Epithelial cell of prostate (primary cell): ENCODE results near the gene HTR1D.
"Not testable (repeated sequence)": the region's sequence is repeated elsewhere in the genome, so short reads cannot be mapped to it uniquely, and the experiment has no call there.

Source experiments
- DNase-seq: peaks from one replicate; pipeline ENCODE4 v3.0.0-alpha.2; 2011; ENCODE audit warnings: low read depth, low spot score
- H3K27ac ChIP-seq: fragments of 450-650 bp; 2 replicates; pipeline ENCODE4 v1.5.1; 2017; ENCODE audit warnings: mild to moderate bottlenecking

Gene HTR1D

DNA sequence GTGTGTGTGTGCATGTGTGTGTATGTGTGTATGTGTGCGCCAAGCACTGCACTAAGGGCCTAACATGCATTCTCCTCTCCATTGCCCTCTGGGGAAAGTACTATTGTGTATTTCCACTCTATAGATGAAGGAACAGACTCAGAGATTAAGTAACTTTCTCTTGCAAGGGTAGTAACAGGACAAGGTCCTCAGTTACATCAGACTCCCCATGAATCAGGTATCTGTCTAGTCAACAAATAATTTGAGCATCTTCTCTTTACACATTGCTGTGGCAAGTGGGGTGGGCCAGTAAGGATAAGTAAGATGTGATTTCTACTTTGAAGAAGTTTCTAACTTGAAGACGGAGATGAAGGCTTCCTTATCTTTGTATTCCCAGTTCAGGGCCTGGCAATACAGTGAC, 5.0 kb upstream of the HTR1D start:
- no peak overlapping the region for H3K27ac ChIP-seq
- no peak for DNase-seq

DNA sequence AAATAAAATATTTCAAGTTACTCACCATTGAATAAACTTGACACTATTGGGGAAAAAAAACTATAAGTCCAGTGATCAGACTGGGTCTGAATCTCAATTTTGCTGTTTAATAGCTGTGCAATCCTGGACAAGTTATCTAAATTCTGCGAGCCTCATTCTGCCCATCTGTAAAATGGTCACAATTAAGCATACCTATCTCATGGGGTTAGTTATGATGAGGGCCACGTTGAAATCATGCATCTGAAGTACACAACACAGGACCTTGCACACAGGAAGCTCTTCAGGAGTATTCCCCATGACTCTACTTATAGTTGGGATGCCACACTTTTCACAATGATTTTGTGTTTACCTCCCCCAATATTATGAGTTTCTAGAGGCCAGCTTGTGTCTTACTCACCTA, 3.8 kb upstream of the HTR1D start:
- no peak overlapping the region for H3K27ac ChIP-seq
- DNase-seq: no peak

DNA sequence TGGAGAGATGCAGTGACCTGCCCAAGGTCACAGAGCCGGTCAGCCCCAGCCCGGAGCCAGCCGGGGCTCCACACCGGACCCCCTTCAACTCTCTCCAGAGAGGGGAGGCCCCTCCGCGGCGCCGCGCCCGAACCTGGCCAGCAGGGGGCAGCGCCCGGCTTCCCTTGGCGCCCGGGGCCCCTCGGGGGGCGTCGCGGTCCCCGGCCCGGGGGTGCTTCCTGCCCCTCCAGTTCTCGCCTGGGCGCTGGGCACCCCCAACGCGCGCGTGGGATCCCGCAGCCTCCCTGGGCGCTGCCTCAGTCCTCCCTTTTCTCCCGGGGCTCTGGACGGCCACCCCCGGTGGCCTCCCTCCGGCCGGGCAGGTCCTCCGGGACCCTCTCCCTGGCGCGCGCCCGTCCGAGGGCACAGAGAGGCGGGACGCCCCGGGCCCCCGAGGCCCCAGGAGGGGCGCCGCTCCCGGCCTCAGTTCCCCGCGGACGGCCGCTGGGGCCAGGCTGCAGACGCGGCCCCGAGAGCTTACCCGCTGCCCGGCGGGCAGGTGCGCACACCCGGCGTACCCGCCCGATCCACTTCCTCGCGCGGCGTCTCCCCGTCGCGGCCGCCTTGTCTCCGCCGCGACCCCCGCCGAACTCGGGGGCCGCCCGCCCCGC, 406 bp downstream of the HTR1D start:
- no peak for DNase-seq
- H3K27ac ChIP-seq: no peak overlapping the region

DNA sequence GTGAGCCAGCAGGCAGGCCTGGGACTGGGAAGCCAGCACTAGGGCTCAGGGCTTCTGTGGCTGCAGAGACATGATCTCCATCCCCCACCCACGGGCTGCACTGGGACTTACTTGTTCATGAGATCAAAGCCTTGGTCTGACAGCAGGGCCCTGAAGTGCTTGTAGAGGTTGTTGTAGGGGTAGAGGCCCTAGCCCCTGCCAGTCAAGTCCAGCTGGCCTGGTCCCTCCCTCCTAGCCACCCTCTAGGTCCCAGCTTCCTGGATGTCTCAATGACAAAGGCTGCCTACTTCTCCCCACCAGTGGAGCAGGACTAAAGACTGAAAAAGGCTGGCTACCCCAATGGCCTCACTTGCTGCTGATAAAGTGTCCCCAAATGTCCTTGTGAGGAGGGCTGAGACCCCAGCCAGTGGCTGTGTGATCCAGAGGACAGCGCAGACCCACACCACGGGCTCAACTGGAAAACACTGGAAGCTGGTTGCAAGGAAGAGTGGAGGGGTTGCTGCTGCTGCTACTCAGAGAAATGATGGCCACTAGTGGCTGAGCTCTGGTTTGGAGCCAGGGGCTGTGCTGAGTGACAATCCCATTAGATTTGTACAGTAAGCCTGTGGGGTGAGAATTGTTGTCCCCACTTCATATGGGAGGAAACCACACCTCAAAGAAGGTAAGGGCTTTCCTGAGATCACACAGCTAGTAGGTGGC, 1.4 kb downstream of the HTR1D start:
- H3K27ac ChIP-seq: no peak overlapping the region
- no peak for DNase-seq

DNA sequence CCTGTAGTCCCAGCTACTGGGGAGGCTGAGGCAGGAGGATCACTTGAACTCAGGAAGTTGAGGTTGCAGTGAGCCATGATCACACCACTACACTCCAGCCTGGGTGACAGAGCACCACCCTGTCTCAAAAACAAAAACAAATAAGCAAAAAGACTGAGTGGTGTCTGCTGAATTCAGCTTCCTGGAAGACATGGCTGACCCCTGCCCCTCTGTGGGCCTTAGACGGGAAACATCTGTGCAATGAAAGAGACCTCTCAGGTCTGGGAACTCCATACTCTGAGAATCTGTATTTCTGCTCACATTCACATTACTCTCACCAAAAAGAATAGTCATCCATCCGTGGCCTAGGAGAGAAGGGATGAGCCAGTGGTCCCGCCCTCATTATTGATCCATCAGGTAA, 2.0 kb downstream of the HTR1D start:
- no peak for DNase-seq
- H3K27ac ChIP-seq: no peak overlapping the region

DNA sequence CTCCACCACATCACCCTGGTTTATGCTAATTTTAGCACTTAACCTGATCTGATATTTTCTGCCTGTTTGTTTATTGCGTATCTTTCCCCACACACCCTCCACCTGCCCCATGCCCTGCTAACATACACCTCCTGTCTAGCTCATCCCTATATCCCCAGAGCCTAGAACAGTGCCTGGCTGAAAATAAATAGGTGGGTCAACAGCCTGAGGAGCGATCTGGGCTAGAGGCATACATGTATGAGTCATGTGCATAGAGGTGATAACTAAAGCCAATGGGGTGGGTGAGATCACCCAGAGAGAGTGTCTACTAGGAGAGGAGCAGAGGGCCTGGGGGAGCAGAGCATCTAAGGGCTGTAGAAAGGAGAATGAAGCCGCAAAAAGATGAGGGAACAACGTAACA, 2.7 kb downstream of the HTR1D start:
- DNase-seq: no peak
- H3K27ac ChIP-seq: no peak overlapping the region

DNA sequence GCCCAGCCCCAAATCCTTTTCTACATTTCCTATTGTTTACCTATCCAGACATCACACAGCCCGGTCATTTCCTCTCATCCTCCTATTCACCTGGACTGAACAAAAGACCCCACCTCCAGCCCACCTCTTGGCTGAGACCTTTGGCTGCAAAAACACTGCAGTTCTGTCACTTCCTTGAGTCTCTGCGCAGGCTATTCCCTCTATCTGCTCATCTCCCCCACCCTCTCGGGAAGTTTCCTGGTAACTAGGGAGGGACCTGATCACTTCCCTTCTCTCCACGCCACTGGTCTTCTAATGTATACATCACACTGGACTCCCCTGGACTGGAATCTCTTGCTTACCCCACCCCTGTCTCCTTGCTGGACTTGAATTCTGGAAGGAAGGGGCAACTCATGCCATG, 5.3 kb downstream of the HTR1D start:
- DNase-seq: no peak

DNA sequence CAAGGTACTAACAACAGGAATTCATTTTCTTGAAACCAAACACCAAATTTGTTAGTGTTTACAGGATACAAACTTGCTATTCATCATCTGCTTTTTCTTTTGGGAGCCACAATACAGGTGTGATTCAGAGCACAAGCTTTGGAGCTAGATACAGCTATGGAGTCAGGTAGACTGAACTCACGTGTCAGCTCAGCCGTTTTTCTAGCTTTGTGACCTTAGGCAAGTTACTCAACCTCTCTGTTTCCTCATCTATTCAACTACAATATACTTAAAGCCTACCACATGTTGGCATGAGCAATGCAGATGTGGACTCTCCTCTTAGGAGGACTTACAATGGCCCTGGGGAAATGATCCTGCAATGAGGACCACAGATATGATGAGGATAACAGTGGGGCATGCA, 6.3 kb downstream of the HTR1D start:
- peak overlapping the region; percentile 7 for H3K27ac ChIP-seq
- DNase-seq: peak; percentile 55

More for the DNA sequence above, 5.3 kb downstream of the HTR1D start:
- H3K27ac ChIP-seq: no peak overlapping the region

DNA sequence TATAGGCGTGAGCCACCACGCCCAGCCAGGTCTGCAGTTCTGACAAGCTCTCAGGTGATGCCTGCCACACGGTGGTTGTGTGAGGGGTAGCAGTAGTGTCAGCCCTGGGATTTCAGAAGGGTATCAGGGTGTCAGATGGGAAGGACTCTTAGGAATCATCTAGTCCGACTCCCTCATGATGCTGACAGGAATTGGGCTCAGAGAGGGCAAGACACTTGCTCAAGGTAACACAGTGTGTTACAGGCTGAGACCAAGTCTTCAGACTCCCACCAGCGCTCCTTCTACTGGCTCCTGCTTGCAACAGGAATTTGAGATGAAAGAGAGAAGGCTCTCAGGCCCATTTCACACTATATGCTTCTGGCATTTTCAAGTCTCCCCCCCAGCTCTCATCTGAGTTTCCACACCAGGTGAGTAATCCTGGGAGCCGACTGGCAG, 6.9 kb downstream of the HTR1D start:
- no peak for DNase-seq
- H3K27ac ChIP-seq: peak overlapping the region; percentile 7

DNA sequence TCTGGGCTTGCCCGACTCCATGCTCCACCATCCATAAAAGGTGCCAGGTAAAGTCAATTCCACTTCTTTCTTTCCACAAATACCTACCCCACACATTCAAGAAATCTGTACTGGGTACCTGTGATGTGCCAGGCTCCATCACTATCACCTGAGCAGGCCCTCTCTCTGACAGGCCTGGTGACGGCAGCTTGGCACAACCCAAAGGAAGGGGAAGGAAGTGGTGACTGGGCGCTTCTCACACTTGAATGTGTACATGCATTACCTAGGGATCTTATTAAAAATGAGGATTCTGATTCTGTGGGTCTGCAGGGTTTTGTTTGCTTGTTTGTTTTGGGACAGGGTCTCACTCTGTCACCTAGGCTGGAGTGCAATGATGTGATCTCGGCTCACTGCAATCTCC, 7.5 kb downstream of the HTR1D start:
- no peak for DNase-seq
- no peak overlapping the region for H3K27ac ChIP-seq

DNA sequence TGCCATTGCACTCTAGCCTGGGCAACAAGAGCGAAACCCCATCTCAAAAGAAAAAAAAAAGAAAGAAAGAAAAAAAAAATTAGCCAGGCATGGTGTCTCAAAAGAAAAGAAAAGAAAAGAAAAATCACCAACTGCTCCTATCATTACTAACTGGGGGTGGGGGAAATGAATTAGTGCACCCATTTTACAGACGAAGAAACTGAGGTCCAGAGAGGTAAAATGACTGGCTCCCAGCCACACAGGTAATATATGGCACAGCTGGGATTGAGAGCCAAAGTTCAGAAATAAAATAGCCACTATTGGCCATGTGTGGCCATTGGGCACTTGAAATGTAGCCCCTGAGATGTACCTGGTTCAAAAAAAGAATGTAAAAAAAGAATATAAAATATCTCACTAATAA, 8.8 kb downstream of the HTR1D start:
- H3K27ac ChIP-seq: no peak overlapping the region
- no peak for DNase-seq

DNA sequence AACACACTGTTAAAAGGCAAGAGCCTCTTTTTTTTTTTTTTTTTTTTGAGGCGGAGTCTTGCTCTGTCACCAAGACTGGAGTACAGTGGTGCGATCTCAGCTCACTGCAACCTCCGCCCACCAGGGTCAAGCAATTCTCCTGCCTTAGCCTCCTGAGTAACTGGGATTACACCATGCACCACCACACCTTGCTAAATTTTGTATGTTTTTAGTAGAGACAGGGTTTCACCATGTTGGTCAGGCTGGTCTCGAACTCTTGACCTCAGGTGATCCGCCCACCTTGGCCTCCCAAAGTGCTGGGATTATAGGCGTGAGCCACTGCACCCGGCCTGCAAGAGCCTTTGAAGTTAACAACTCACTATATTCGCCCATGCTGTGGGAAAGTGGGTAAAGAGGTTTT, 9.6 kb downstream of the HTR1D start:
- DNase-seq, H3K27ac ChIP-seq: not testable (repeated sequence)

DNA sequence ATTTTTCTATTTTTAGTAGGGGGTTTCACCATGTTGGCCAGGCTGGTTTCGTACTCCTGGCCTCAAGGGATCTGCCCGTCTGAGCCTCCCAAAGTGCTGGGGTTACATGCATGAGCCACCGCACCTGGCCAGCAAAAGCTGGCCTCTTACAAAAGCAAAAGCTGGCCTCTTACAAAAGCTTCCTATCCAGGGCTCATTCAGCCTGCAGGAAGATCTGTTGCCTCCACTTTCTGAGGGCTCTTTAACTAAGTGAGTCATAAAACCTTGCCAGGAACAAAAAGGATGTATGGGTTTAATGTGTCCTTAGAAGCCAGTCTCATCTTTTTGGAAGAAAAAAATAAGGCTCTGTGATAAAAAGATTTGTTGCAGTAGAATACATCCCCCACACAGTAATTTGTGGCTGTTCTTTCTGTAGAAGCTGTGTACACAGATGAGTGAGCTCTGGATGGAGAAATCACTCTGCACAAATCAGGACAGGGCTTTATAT, 15.0 kb downstream of the HTR1D start:
- H3K27ac ChIP-seq: no peak overlapping the region
- no peak for DNase-seq

DNA sequence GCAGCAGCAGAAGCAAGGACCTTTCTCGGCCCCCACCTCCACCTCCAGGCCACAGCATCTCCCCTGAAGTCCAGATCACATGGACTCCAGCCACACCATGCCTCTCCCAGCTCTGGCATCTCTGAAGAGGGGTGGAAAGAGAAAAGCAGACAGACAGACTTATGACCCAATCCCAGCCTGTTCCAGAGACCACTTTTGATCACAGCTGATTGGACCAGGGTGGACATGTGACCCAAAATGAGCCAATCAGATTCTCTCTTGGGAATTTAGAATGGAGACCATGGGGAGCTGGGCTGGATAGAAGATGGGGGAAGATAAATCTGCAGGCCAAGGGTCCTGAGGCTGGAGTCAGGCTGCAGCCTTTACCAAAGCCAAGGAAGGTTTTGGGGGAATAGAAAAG, 16.4 kb downstream of the HTR1D start:
- no peak for DNase-seq
- no peak overlapping the region for H3K27ac ChIP-seq

DNA sequence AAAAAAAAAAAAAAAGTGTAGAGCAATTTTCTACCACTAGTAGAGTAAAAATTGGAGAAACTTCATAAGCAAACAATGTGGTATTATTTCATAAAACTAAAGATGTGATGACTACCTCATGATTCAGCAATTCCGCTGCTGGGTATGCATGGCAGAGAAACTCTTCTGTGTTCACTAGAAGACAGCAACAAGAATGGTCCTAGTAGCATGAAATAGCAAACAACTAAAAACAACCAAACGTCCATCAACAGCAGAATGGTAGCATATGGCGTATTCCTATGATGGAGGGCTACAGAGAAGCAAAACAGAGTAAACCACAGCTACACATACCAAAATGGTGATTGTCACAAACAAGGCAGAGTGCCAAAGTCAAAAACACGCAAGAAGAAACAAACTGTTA, 18.9 kb downstream of the HTR1D start:
- peak overlapping the region; percentile 88 for H3K27ac ChIP-seq
- peak; percentile 66 for DNase-seq

DNA sequence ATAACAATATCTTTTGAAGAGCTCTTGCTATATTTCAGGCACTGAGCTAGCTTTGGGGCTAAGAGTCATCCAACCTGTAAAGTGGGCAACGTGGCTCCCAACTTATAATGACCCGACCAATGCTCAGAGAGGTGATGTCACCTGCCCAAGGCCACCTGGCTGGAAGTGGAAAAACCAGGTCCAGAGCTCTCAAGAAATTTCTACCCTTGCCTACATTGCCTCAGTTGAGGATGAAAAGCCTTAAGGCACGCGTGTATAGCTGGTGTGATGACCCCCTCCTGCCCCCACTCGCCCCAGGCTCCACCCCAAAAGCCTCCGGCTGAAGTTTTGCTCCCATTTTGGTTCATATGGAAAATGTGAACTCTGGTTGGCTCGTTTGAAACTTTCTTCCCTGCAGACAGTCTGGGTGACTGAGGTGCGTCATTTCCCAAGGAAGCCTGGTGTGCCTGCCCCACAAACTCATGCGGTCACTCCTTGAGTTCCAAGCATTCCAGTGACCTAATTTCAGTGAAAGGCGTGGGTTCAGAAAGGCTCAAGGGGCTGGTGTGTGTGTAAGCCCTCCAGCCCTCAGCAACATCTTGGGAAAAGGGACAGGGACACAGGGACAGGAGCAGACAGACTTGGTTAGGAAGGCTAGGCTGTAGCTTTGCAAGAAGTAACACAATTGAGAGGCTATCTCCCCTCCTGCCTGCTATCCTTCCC, 20.5 kb downstream of the HTR1D start:
- DNase-seq: peak; percentile 88
- peak overlapping the region; percentile 88 for H3K27ac ChIP-seq

DNA sequence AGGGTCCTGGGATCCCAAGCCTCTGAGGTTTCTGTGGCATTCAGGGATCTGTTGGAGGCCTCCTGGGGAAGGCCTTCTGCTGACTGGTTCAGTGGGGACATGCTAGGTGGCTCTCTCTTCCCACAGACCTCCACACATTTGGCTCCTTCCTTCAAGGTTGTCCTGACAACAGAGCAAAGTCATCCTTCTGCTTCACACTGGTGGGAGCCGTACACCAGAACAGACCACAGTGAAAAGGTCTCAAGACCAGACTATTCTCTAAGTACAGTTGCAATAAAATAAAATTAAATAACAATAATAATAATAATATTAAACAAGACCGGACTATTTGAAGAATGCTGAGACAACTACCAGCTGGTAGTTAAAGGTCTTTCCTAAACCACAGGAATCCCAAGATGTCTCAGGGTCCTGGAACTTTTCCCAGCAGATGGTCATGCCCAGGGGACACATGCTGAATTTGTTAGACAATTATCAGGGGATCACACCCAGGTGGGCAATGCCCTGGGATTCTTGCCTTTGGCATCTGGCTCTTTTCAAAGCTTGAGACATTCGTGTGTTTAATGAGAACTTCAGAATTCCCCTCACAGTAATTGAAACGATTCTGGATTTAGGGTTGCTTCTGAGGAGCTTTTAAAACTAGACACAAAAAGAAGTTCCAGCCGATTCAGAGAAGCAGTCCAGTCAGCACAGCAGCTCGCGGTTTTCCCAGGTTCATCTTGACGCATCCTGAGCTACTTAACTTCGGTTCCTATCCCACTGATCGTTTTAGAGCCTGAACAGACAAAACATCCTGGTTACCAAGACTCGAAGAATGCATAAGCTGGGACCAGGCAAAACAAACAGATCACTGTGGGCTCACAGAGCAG, 22.9 kb downstream of the HTR1D start:
- DNase-seq: no peak
- H3K27ac ChIP-seq: peak overlapping the region; percentile 88

DNA sequence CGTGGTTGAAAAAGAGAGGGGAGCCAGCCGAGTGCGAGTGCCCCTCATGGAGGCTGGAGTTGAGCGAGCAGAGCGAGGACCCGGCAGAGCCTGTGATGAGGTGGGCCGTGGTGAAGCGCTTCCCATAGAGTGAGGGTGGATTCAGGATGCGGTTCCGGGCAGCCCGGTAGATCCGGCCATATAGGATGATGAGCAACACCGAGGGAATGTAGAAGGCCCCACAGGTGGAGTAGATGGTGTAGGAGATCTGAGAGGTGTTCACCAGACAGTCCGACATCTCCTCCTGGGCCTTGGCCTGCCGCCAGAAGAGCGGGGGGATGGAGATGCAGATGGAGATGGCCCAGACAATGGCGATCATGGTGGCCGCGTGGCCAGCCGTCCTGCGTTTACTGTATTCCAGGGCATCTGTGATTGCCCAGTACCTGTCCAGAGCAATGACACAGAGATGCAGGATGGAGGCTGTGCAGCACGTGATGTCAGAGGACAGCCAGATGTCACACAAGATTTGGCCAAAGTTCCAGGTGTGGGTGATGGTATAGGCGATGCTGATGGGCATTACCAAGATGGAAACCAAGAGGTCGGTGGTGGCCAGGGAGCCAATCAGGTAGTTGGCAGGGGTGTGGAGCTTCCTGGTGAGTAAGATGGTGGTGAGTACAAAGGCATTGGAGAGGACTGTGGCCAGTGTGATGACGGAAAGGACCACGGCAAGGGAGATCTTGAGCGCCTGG, 23.7 kb downstream of the HTR1D start:
- H3K27ac ChIP-seq: peak overlapping the region; percentile 88
- DNase-seq: no peak

DNA sequence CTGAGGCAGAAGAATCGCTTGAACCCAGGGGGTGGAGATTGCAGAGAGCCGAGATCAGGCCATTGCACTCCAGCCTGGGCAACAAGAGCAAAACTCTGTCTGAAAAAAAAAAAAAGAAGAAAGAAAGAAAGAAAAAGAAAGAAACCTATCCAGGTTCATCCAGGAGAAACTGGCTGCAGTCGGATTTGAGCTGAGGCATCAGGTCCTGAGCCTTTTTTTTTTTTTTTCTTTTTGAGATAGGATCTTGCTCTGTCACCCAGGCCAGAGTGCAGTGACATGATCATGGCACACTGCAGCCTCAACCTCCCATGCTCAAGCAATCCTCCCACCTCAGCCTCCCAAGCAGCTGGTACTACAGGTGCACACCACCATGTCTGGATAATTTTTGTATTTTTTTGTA, 26.1 kb downstream of the HTR1D start:
- DNase-seq: no peak
- H3K27ac ChIP-seq: no peak overlapping the region

DNA sequence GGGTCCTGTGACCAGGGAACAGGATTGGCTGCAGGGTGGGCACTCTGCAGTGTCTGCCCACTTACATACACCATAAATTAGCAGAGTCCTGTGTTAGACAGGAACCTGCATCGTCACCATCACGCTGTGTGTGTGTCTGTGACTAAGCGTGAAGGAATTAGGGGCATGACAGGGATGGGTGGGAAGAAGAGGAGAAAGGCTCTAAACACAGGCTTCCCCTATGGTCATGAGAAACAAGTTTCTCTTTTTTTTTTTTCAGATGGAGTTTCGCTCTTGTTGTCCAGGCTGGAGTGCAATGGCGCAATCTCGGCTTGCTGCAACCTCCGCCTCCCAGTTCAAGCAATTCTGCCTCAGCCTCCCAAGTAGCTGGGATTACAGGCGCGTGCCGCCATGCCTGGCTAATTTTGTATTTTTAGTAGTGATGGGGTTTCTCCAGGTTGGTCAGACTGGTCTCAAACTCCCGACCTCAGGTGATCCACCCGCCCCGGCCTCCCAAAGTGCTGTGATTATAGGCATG, 28.3 kb downstream of the HTR1D start:
- H3K27ac ChIP-seq: peak overlapping the region; percentile 85
- peak; percentile 97 for DNase-seq
